Peyer's patch (tissue), 4 donors: ENCODE results near the gene KLF13.

Experiments
- POLR2A ChIP-seq, 2 donors: fragments of 450-650 bp; IDR thresholded peaks; one replicate each; pipeline ENCODE4 v1.5.1; 2017; ENCODE audit warnings: antibody characterized with exemption in 2 of 2, mild to moderate bottlenecking in 2 of 2, moderate library complexity in 2 of 2
- TF ChIP-seq, protein P1 (sequence below), 6 experiments: fragments of 450-650 bp in 4 of 6; fragments of 200-600 bp in 2 of 6; sonication (generic) in 1 of 6; IDR thresholded peaks; one replicate each; pipeline ENCODE4 v1.5.1; 2017 to 2019; ENCODE audit warnings: antibody characterized with exemption in 6 of 6, mild to moderate bottlenecking in 3 of 6, moderate library complexity in 1 of 6

GRCh38 chr15:31313223-31313622 is 13.4 kb upstream of the KLF13 start:
- TF ChIP-seq, protein P1, sequence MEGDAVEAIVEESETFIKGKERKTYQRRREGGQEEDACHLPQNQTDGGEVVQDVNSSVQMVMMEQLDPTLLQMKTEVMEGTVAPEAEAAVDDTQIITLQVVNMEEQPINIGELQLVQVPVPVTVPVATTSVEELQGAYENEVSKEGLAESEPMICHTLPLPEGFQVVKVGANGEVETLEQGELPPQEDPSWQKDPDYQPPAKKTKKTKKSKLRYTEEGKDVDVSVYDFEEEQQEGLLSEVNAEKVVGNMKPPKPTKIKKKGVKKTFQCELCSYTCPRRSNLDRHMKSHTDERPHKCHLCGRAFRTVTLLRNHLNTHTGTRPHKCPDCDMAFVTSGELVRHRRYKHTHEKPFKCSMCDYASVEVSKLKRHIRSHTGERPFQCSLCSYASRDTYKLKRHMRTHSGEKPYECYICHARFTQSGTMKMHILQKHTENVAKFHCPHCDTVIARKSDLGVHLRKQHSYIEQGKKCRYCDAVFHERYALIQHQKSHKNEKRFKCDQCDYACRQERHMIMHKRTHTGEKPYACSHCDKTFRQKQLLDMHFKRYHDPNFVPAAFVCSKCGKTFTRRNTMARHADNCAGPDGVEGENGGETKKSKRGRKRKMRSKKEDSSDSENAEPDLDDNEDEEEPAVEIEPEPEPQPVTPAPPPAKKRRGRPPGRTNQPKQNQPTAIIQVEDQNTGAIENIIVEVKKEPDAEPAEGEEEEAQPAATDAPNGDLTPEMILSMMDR (IDR thresholded peaks at IDR 0.05), result no peak
- no peak for TF ChIP-seq POLR2A (IDR thresholded peaks at IDR 0.05)
